HG03196 (cell line): ENCODE measurements around the gene CNPY2.
"Not testable (repeated sequence)": the region's sequence is repeated elsewhere in the genome, so short reads cannot be mapped to it uniquely, and the experiment has no call there.

ENCODE experiments used
- ATAC-seq: cut with Tn5 transposase; IDR thresholded peaks from one replicate; pipeline ENCODE4 v1.9.1; 2021; ENCODE audit not compliant: unreplicated experiment

The CNPY2 gene

GRCh38 chr12:56315622-56316473 is at the start of gene CNPY2:
Gene CNPY2 (minus strand): TSS chr12:56315988. CDS start chr12:56315217, 771 bp downstream.
- peak; percentile 83 for ATAC-seq

GRCh38 chr12:56362130-56363059 is 46.6 kb upstream of the CNPY2 start, which contains the start of gene APOF:
Gene APOF (minus strand): TSS chr12:56362857. CDS start chr12:56362745, 112 bp downstream.
- ATAC-seq = no peak

GRCh38 chr12:56361487-56362129 is 45.8 kb upstream of the CNPY2 start:
- no peak for ATAC-seq

GRCh38 chr12:56359851-56360767 is 44.3 kb upstream of the CNPY2 start, which contains the start of gene STAT2:
Gene STAT2 (minus strand): TSS chr12:56360107. CDS start chr12:56356571, 3,536 bp downstream.
- ATAC-seq = peak; percentile 93

- no peak for ATAC-seq
Measured at GRCh38 chr12:56358836-56359532, 43.2 kb upstream of the CNPY2 start.

- no peak for ATAC-seq
Measured at GRCh38 chr12:56351325-56351724, 35.5 kb upstream of the CNPY2 start.

- no peak for ATAC-seq
Measured at GRCh38 chr12:56350662-56351061, 34.9 kb upstream of the CNPY2 start.

- ATAC-seq = no peak
Measured at GRCh38 chr12:56348776-56349175, 33.0 kb upstream of the CNPY2 start.

- not testable (repeated sequence) for ATAC-seq
Measured at GRCh38 chr12:56347255-56347654, 31.5 kb upstream of the CNPY2 start.

GRCh38 chr12:56346675-56347074 is 30.9 kb upstream of the CNPY2 start:
- no peak for ATAC-seq

GRCh38 chr12:56342290-56342689 is 26.5 kb upstream of the CNPY2 start:
- ATAC-seq = not testable (repeated sequence)

GRCh38 chr12:56341616-56342015 is 25.8 kb upstream of the CNPY2 start:
- ATAC-seq = no peak

- no peak for ATAC-seq
Measured at GRCh38 chr12:56339158-56339422, 23.3 kb upstream of the CNPY2 start.

- ATAC-seq = no peak
Measured at GRCh38 chr12:56338308-56339157, 22.7 kb upstream of the CNPY2 start, which contains the start of gene IL23A. Gene IL23A (plus strand): TSS chr12:56338884. CDS start chr12:56339045, 161 bp downstream.

GRCh38 chr12:56337753-56338251 is 22.0 kb upstream of the CNPY2 start:
- no peak for ATAC-seq

GRCh38 chr12:56336361-56337167 is 20.8 kb upstream of the CNPY2 start:
- ATAC-seq = no peak

GRCh38 chr12:56335527-56335926 is 19.7 kb upstream of the CNPY2 start:
- ATAC-seq = not testable (repeated sequence)

GRCh38 chr12:56334490-56334793 is 18.7 kb upstream of the CNPY2 start:
- no peak for ATAC-seq
